ENCODE measurements around the gene KIF5A.

The KIF5A gene

DNA sequence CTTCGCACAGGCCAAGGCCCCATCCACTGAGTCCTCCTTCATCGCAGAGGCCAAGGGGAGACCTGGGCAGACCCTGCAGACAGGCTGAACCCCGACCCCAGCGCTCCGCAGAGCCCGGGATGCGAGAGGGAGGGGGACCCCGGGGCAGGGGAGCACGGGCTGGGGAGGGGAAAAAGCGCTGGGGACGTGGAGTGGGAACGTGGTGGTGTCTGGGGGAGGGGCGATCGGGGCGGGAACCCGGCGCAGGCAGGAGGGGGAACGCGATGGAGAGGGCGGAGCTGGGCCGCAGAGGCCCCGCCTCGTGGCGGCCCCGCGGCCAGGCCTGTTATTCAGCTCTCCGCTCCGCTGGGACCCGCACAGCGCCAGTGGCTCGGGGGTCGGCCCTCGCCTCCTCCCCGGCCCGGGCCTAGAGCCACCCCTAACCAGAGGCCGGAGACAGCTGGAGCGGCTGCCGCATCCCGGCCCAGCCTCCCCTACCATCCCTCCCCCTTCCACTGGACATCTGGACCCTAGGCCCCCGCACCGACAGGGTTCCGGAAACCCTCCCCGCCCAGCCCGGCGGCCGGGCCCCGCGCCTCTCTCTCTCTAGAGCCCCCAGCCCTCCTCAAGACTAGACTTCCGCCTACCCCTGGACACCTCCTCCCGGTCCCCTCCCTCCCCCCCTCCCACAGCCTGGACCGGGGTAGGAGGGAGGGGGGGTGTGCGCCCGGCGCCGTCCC, 61.4 kb downstream of the KIF5A start, which contains the start of gene ARHGEF25:
ARHGEF25 (plus strand) TSS at position 328 of the 719 bp plus-strand sequence. CDS start 460 bp downstream, outside the sequence.
- Histone ChIP-seq H3K4me1 (ENCODE audit: control insufficient read depth in 2 of 2, insufficient read depth in 1 of 2, low read depth in 1 of 2, low read length in 2 of 2) (peaks cover 6 to 9% of the 10 kb centered on the region in 2 donors), H4K91ac (ENCODE audit: low read depth, low read length, poor library complexity) (no peak within 1 kb of the TSS), H2BK120ac (ENCODE audit: low read depth, low read length) (no peak within 1 kb of the TSS), H2BK5ac (ENCODE audit: low read length) (peak within 1 kb of the TSS; percentile 84), H2AFZ (ENCODE audit: low read length) (peak within 1 kb of the TSS; percentile 97), H3K23ac (ENCODE audit: low read depth, low read length, poor library complexity) (peak within 1 kb of the TSS; percentile 92), H3K14ac (ENCODE audit: low read length) (no peak within 1 kb of the TSS), H3K18ac (ENCODE audit: low read length) (peak within 1 kb of the TSS; percentile 94), H3K79me1 (ENCODE audit: low read depth, low read length) (no peaks in the 10 kb centered on the region), H2BK15ac (ENCODE audit: low read length) (peak within 1 kb of the TSS; percentile 14), H3K4me3 (ENCODE audit: low read length in 2 of 2) (peak within 1 kb of the TSS; percentile 61 to 84), H4K8ac (ENCODE audit: low read depth, low read length) (no peak within 1 kb of the TSS), H2AK5ac (ENCODE audit: low read depth, low read length) (peak within 1 kb of the TSS; percentile 66), H3K27me3 (ENCODE audit: control insufficient read depth in 3 of 3, insufficient read depth in 3 of 3, low read depth in 1 of 3, low read length in 3 of 3) (peaks cover 0 to 5% (median 0%) of the 10 kb centered on the region in 3 experiments), H3K36me3 (replicated peaks in 1 of 2; ENCODE audit: control insufficient read depth in 2 of 2, insufficient read depth in 2 of 2, low read length in 2 of 2) (peaks cover 28 to 58% of the 10 kb centered on the region in 2 donors), H3K9me3 (replicated peaks in 1 of 2; ENCODE audit: control insufficient read depth in 2 of 2, insufficient read depth in 1 of 2, low read depth in 1 of 2, low read length in 2 of 2) (no peaks in the 10 kb centered on the region), H3K4me2 (ENCODE audit: insufficient read depth, low read length, poor library complexity, severe bottlenecking) (peak within 1 kb of the TSS; percentile 81), H3K27ac (replicated peaks; ENCODE audit: low read length) (peak within 1 kb of the TSS; percentile 71), H3K4ac (ENCODE audit: low read length) (no peak within 1 kb of the TSS), H3K9ac (ENCODE audit: low read depth, low read length, poor library complexity) (peak within 1 kb of the TSS; percentile 75), H2BK12ac (ENCODE audit: low read length) (no peak within 1 kb of the TSS)
- whole genome bisulfite sequencing, 2 donors (ENCODE audit: extremely low coverage in 2 of 2, insufficient read length in 2 of 2, insufficient replicate concordance in 1 of 2): no CpG with 5 or more reads among the region's 55 CpGs
- peak; percentile 70 for DNase-seq (ENCODE audit: low spot score)

DNA sequence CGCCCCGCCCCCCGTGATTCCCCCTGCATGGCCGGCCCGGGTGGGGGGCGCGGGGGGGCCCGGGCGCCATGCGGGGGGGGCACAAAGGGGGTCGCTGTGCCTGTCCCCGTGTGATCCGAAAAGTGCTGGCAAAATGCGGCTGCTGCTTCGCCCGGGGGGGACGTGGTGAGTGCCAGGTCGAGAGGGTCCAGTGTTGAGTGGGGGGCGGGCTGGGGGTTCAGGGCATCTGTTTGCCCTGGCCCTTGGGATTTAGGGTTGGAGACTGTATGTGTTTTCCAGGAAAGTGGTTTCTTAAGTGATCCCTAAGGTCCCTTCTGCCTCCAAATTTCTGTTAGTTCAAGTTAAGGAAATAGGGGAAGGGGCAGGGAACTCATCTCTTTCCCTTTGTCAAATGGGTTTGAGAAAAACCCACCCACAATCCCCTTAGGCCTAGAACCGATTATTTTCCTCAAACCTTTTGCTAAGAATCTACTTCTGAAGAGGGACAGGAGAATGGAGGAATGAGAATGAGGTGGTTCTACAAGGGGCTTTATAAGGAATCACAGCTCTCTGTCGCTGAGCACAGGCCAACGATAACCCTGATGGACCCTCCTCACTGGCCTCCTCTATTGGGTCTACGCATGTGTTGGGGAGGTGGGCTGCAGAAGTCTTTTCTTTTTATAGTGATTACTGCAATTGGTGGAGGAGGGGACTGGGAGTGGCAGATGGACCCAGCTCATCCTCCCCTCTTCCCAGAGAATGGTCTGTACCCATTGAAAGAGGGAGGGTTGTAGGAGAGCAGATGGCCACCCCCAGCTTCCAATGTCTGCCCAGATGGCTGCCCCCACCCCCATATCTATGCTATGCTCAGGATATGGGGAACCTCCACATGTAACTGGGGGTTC, 62.2 kb downstream of the KIF5A start:
- Histone ChIP-seq H2BK5ac (ENCODE audit: low read length) (peak overlapping the region; percentile 84), H4K8ac (ENCODE audit: low read depth, low read length) (no peak overlapping the region), H3K4ac (ENCODE audit: low read length) (no peak overlapping the region), H3K27ac (replicated peaks; ENCODE audit: low read length) (no peak overlapping the region), H3K14ac (ENCODE audit: low read length) (no peak overlapping the region), H3K23ac (ENCODE audit: low read depth, low read length, poor library complexity) (no peak overlapping the region), H2AK5ac (ENCODE audit: low read depth, low read length) (peak overlapping the region; percentile 66), H3K4me3 (ENCODE audit: low read length in 2 of 2) (peak overlapping the region; percentile 61 to 69), H3K36me3 (replicated peaks in 1 of 2; ENCODE audit: control insufficient read depth in 2 of 2, insufficient read depth in 2 of 2, low read length in 2 of 2) (peaks cover 28 to 63% of the 10 kb centered on the region in 2 donors), H2BK120ac (ENCODE audit: low read depth, low read length) (no peak overlapping the region), H2BK12ac (ENCODE audit: low read length) (no peak overlapping the region), H2AFZ (ENCODE audit: low read length) (peak overlapping the region; percentile 97), H4K91ac (ENCODE audit: low read depth, low read length, poor library complexity) (no peak overlapping the region), H3K27me3 (ENCODE audit: control insufficient read depth in 3 of 3, insufficient read depth in 3 of 3, low read depth in 1 of 3, low read length in 3 of 3) (peaks cover 0 to 6% (median 0%) of the 10 kb centered on the region in 3 experiments), H3K9me3 (replicated peaks in 1 of 2; ENCODE audit: control insufficient read depth in 2 of 2, insufficient read depth in 1 of 2, low read depth in 1 of 2, low read length in 2 of 2) (no peaks in the 10 kb centered on the region), H3K9ac (ENCODE audit: low read depth, low read length, poor library complexity) (peak overlapping the region; percentile 67), H3K18ac (ENCODE audit: low read length) (peak overlapping the region; percentile 84), H3K79me1 (ENCODE audit: low read depth, low read length) (no peaks in the 10 kb centered on the region), H3K4me2 (ENCODE audit: insufficient read depth, low read length, poor library complexity, severe bottlenecking) (peak overlapping the region; percentile 81), H3K4me1 (ENCODE audit: control insufficient read depth in 2 of 2, insufficient read depth in 1 of 2, low read depth in 1 of 2, low read length in 2 of 2) (peaks cover 6 to 9% of the 10 kb centered on the region in 2 donors), H2BK15ac (ENCODE audit: low read length) (no peak overlapping the region)
- no CpG with 5 or more reads among the region's 23 CpGs for WGBS, 2 donors (ENCODE audit: extremely low coverage in 2 of 2, insufficient read length in 2 of 2, insufficient replicate concordance in 1 of 2)
- no peak for DNase-seq (ENCODE audit: low spot score)

DNA sequence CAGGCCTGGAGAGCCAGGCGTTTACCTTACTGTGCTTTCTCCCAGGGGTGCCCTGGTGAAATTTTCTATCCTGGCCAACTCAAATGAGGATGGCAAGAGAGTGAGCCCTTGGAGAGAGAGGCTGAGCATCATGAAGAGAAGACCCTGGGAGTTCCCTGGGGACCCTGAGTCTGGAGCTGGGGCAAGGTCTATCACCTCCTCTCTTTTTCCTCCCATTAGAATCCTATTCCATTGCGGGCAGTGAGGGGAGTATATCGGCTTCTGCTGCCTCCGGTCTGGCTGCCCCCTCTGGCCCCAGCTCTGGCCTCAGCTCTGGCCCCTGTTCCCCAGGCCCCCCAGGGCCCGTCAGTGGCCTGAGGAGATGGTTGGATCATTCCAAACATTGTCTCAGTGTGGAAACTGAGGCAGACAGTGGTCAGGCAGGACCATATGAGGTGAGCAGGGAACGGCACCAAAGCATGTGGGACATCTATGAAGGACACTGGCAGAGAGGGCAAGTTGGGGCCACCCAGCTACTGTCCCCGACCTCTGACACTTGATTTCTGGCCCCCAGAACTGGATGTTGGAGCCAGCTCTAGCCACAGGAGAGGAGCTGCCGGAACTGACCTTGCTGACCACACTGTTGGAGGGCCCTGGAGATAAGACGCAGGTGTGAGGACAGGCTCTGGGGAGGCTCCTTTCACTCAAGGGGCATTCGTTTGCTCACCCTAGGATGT, 63.0 kb downstream of the KIF5A start:
- Histone ChIP-seq H2AK5ac (ENCODE audit: low read depth, low read length) (no peak overlapping the region), H4K8ac (ENCODE audit: low read depth, low read length) (no peak overlapping the region), H3K36me3 (replicated peaks in 1 of 2; ENCODE audit: control insufficient read depth in 2 of 2, insufficient read depth in 2 of 2, low read length in 2 of 2) (peaks cover 24 to 64% of the 10 kb centered on the region in 2 donors), H3K9ac (ENCODE audit: low read depth, low read length, poor library complexity) (no peak overlapping the region), H3K27me3 (ENCODE audit: control insufficient read depth in 3 of 3, insufficient read depth in 3 of 3, low read depth in 1 of 3, low read length in 3 of 3) (peaks cover 0 to 8% (median 0%) of the 10 kb centered on the region in 3 experiments), H4K91ac (ENCODE audit: low read depth, low read length, poor library complexity) (no peak overlapping the region), H3K4ac (ENCODE audit: low read length) (no peak overlapping the region), H3K79me1 (ENCODE audit: low read depth, low read length) (no peaks in the 10 kb centered on the region), H3K4me3 (ENCODE audit: low read length in 2 of 2) (no peak overlapping the region), H2BK15ac (ENCODE audit: low read length) (no peak overlapping the region), H3K9me3 (replicated peaks in 1 of 2; ENCODE audit: control insufficient read depth in 2 of 2, insufficient read depth in 1 of 2, low read depth in 1 of 2, low read length in 2 of 2) (no peaks in the 10 kb centered on the region), H2BK120ac (ENCODE audit: low read depth, low read length) (no peak overlapping the region), H3K27ac (replicated peaks; ENCODE audit: low read length) (no peak overlapping the region), H2BK5ac (ENCODE audit: low read length) (no peak overlapping the region), H3K14ac (ENCODE audit: low read length) (no peak overlapping the region), H3K4me1 (ENCODE audit: control insufficient read depth in 2 of 2, insufficient read depth in 1 of 2, low read depth in 1 of 2, low read length in 2 of 2) (peaks cover 6 to 9% of the 10 kb centered on the region in 2 donors), H3K4me2 (ENCODE audit: insufficient read depth, low read length, poor library complexity, severe bottlenecking) (no peak overlapping the region), H3K23ac (ENCODE audit: low read depth, low read length, poor library complexity) (no peak overlapping the region), H2AFZ (ENCODE audit: low read length) (no peak overlapping the region), H3K18ac (ENCODE audit: low read length) (no peak overlapping the region), H2BK12ac (ENCODE audit: low read length) (no peak overlapping the region)
- no CpG with 5 or more reads among the region's 10 CpGs for WGBS, 2 donors (ENCODE audit: extremely low coverage in 2 of 2, insufficient read length in 2 of 2, insufficient replicate concordance in 1 of 2)
- no peak for DNase-seq (ENCODE audit: low spot score)

All from neuronal stem cell (in vitro differentiated cells).